AG04449 (cell line): ENCODE data around the gene GREB1L.
A peak's percentile ranks its signal among the peaks of the same experiment; 100 is the strongest.

Experiments
- CTCF ChIA-PET: fragments of 350-600 bp; formaldehyde crosslinking; extraction: SDS; loops from one replicate; lab custom pipeline; 2021; ENCODE audit warnings: antibody characterized with exemption; lab: Yijun Ruan, JAX
- POLR2A ChIA-PET: fragments of 400-600, 350-600 bp; formaldehyde crosslinking; extraction: SDS; loops from one replicate; lab custom pipeline; 2020; ENCODE audit warnings: antibody characterized with exemption, inconsistent platforms; lab: Yijun Ruan, JAX
- DNase-seq: peaks from one replicate; pipeline ENCODE4 v3.0.0-alpha.2; 2010; ENCODE audit warnings: low read depth, low spot score
- H3K4me3 ChIP-seq: 2 replicates; pipeline ENCODE4 v1.5.1; 2011; ENCODE audit warnings: low read depth, mild to moderate bottlenecking, control low read depth, low read length
- CTCF ChIP-seq: IDR thresholded peaks from one replicate; pipeline ENCODE4 v1.5.1; 2011; ENCODE audit warnings: mild to moderate bottlenecking, moderate library complexity, low read length, control low read depth, inconsistent platforms; ENCODE audit not compliant: insufficient read depth; ENCODE audit errors: missing control alignments

Gene GREB1L

GRCh38 chr18:21404426-21404825, 162.4 kb downstream of the GREB1L start:
- ChIA-PET POLR2A (no interaction called here), CTCF (no interaction called here)
- no peak for DNase-seq
- TF ChIP-seq CTCF, result no peak
- no peak overlapping the region for H3K4me3 ChIP-seq

GRCh38 chr18:21406116-21406515, 164.1 kb downstream of the GREB1L start:
- no peak for DNase-seq
- no peak overlapping the region for H3K4me3 ChIP-seq
- no peak for TF ChIP-seq CTCF
- CTCF ChIA-PET, result no interaction called here
- POLR2A ChIA-PET, result no interaction called here

GRCh38 chr18:21408681-21409080, 166.6 kb downstream of the GREB1L start:
- H3K4me3 ChIP-seq, result no peak overlapping the region
- POLR2A ChIA-PET, result no interaction called here
- TF ChIP-seq CTCF, result no peak
- no peak for DNase-seq
- CTCF ChIA-PET, result interaction anchor here (1.4 kb wide), 1 partner anchor 11 kb away, joined by 4 read pairs; no protein-coding TSS in a partner anchor

- no peak overlapping the region for H3K4me3 ChIP-seq
- no peak for DNase-seq
- ChIA-PET POLR2A (no interaction called here), CTCF (interaction anchor here (0.9 kb wide), 1 partner anchor 12 kb away, joined by 4 read pairs; no protein-coding TSS in a partner anchor)
- no peak for TF ChIP-seq CTCF
These were observed 191.4 kb downstream of the GREB1L start for GRCh38 chr18:21433436-21433835.

GRCh38 chr18:21439431-21439846, 197.4 kb downstream of the GREB1L start:
- POLR2A ChIA-PET, result no interaction called here
- TF ChIP-seq CTCF, result no peak

GRCh38 chr18:21441670-21442069, 199.6 kb downstream of the GREB1L start:
- ChIA-PET CTCF (interaction anchor here (1.1 to 4.8 kb wide), 6 partner anchors 9 to 247 kb away, joined by 3 to 83 read pairs (median 4); no protein-coding TSS in a partner anchor), POLR2A (no interaction called here)
- DNase-seq, result no peak
- no peak for TF ChIP-seq CTCF
- H3K4me3 ChIP-seq, result no peak overlapping the region

More at GRCh38 chr18:21439431-21439846, 197.4 kb downstream of the GREB1L start:
- H3K4me3 ChIP-seq, result no peak overlapping the region
- CTCF ChIA-PET, result interaction anchor here (1.1 to 4.8 kb wide), 3 partner anchors 11 to 245 kb away, joined by 3 to 83 read pairs (median 15); no protein-coding TSS in a partner anchor
- peak; percentile 69 for DNase-seq
